GM10847 (cell line): ENCODE data around the gene BNIP2.

Experiments
- POLR2A ChIP-seq: IDR thresholded peaks from 2 replicates; pipeline ENCODE4 v1.6.1; 2011; ENCODE audit not compliant: insufficient read length; ENCODE audit errors: extremely low read depth

The BNIP2 gene

DNA sequence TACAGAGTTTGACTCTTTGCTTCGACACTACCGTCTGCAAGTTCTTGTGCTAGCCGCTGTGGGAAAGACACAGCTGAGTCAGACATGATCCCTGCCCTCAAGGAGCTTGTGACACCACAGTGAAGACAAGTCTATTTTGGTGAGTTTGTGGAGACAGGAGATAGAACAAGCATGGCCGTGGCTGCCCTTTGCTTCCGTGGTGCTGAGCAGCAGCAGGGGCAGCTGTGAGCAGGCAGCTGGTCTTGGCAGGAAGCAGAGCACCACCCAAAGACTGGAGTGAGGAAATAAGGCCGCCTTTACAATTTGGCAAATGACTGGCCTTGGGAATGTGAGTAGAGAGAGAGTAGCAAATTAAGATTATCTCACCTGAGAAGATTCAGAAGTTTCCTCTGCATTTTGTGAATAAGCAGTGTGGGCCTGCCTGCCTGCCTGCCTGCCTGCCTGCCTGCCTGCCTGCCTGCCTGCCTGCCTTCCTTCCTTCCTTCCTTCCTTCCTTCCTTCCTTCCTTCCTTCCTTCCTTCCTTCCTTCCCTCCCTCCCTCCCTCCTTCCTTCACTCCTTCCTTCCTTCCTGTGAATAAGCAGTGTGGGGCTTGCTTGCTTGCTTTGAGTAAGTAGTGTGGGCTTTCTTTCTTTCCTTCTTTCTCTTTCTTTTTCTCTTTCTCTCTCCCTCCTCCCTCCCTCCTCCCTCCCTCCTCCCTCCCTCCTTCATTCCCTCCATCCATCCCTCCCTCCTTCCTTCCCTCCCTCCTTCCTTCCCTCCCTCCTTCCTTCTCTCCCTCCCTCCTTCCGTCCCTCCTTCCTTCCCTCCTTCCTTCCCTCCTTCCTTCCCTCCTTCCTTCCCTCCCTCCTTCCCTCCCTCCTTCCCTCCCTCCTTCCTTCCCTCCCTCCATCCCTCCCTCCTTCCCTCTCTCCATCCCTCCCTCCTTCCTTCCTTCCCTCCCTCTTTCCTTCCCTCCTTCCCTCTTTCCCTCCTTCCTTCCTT is 79.1 kb downstream of the BNIP2 start:
- no peak for TF ChIP-seq POLR2A
